Hepatocyte (in vitro differentiated cells): Measurements from ENCODE around the gene DCAF7. TPM values are rescaled to one million over a fixed set of nuclear protein-coding genes. Genes with fewer than 3 reads are reported as not detected.

Experiments
- DNase-seq: peaks from one replicate; pipeline ENCODE4 v3.0.0-alpha.2; 2016; ENCODE audit warnings: low spot score
- H2AFZ ChIP-seq: fragments of 200-600 bp; sonication (generic); 2 replicates; pipeline ENCODE4 v1.6.0; 2016; ENCODE audit warnings: antibody characterized with exemption, mild to moderate bottlenecking
- H3K27ac ChIP-seq: fragments of 200-600 bp; sonication (generic); 2 replicates; pipeline ENCODE4 v1.5.1; 2016; ENCODE audit warnings: mild to moderate bottlenecking
- H3K27me3 ChIP-seq: fragments of 200-600 bp; sonication (generic); 2 replicates; pipeline ENCODE4 v1.6.1; 2016
- H3K36me3 ChIP-seq: fragments of 200-600 bp; sonication (generic); replicated peaks from 2 replicates; pipeline ENCODE4 v1.5.1; 2016; ENCODE audit warnings: low read depth; ENCODE audit not compliant: insufficient read depth
- H3K4me1 ChIP-seq: fragments of 200-600 bp; sonication (generic); 2 replicates; pipeline ENCODE4 v1.5.1; 2016; ENCODE audit warnings: mild to moderate bottlenecking, moderate library complexity; ENCODE audit not compliant: insufficient read depth
- H3K4me2 ChIP-seq: fragments of 200-600 bp; sonication (generic); 2 replicates; pipeline ENCODE4 v1.6.0; 2016
- H3K4me3 ChIP-seq: fragments of 200-600 bp; sonication (generic); 2 replicates; pipeline ENCODE4 v1.5.1; 2016; ENCODE audit warnings: mild to moderate bottlenecking
- H3K79me2 ChIP-seq: fragments of 200-600 bp; sonication (generic); 2 replicates; pipeline ENCODE4 v1.6.0; 2017; ENCODE audit warnings: mild to moderate bottlenecking
- H3K9me2 ChIP-seq: fragments of 200-600 bp; sonication (generic); replicated peaks from 2 replicates; pipeline ENCODE4 v1.6.0; 2017; ENCODE audit warnings: mild to moderate bottlenecking; ENCODE audit not compliant: insufficient read depth
- H3K9me3 ChIP-seq: fragments of 200-600 bp; sonication (generic); 2 replicates; pipeline ENCODE4 v1.5.1; 2016; ENCODE audit warnings: low read depth, mild to moderate bottlenecking
- H4K20me1 ChIP-seq: fragments of 200-600 bp; sonication (generic); 2 replicates; pipeline ENCODE4 v1.6.0; 2016; ENCODE audit warnings: mild to moderate bottlenecking; ENCODE audit not compliant: insufficient read depth, poor library complexity, severe bottlenecking
- CTCF ChIP-seq: fragments of 200-600 bp; sonication (generic); IDR thresholded peaks from 2 replicates; pipeline ENCODE4 v1.5.1; 2016; ENCODE audit warnings: antibody characterized with exemption, mild to moderate bottlenecking; ENCODE audit not compliant: poor library complexity
- EZH2 ChIP-seq: fragments of 200-600 bp; sonication (generic); IDR thresholded peaks from 2 replicates; pipeline ENCODE4 v1.6.1; 2016; ENCODE audit warnings: antibody characterized with exemption, mild to moderate bottlenecking, borderline replicate concordance
- EZH2phosphoT487 ChIP-seq: fragments of 200-600 bp; sonication (generic); IDR thresholded peaks from one replicate; pipeline ENCODE4 v1.6.1; 2018; ENCODE audit warnings: antibody characterized with exemption, mild to moderate bottlenecking, low read depth, moderate library complexity; ENCODE audit not compliant: unreplicated experiment, severe bottlenecking
- WGBS: methylation state at CpG from one replicate; pipeline ENCODE4 v1.1.6; 2016; ENCODE audit warnings: low lambda C conversion rate; ENCODE audit errors: missing lambda C conversion rate; 5-methylcytosine and 5-hydroxymethylcytosine counted together
- polyA plus RNA-seq: library from polyadenylated mRNA; unstranded; fragments of >200 nt; fragmentation: Nextera tagmentation; extraction: Ambion mirVana; gene quantifications from 2 replicates; pipeline ENCODE4 v1.2.1, GENCODE V29; 2016
- total RNA-seq: library from RNA; depleted of rRNA; stranded (reverse); fragments of >200 nt; gene quantifications from 2 replicates; pipeline ENCODE4 v1.2.3, GENCODE V29; 2014

DCAF7 gene
- total RNA-seq, result 47.6 and 53.0 TPM in 2 replicates
- polyA plus RNA-seq, result 56.5 and 57.2 TPM in 2 replicates

DNA sequence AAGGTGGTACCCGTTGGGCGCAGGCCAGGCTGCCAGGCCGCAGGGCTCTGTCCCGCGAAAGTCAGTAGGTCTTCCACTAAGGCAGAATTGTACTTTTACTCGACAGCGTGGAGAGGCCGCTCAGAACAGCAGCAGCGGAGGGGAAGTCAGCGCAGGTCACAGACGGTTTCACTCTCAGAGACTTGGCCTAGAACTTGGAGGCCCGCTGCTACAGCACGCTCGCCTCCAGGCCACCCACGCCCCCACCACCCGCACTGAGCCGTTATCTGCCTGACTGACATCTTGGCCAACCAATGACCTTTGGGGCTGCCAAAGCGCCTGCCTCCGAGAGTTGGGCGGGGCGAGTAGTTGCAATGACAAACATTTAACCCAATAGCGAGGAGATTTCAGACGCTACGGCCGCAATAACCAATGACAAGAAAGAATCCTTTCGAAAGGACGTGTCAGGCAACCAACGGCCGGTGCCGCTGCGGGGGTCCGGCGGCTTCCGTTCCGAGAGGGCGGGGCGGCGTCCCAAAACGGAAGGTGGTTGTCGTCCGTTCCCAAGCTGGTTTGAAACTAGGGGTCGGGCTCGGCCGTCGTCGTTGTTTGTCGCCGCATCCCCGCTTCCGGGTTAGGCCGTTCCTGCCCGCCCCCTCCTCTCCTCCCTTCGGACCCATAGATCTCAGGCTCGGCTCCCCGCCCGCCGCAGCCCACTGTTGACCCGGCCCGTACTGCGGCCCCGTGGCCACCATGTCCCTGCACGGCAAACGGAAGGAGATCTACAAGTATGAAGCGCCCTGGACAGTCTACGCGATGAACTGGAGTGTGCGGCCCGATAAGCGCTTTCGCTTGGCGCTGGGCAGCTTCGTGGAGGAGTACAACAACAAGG is at the start of gene DCAF7:
Gene DCAF7 (plus strand): TSS at position 532 of the 871 bp plus-strand sequence. CDS start 201 bp downstream, at position 733.
- no peak for TF ChIP-seq EZH2phosphoT487
- TF ChIP-seq EZH2, result no peak
- TF ChIP-seq CTCF, result no peak
- peak within 1 kb of the TSS; percentile 93 for H3K27ac ChIP-seq
- peak; percentile 98 for DNase-seq
- peak within 1 kb of the TSS; percentile 69 for H2AFZ ChIP-seq
- WGBS, result 2% methylated on average over 64 of the region's 72 CpGs
- no peaks in the 10 kb centered on the region for H3K9me3 ChIP-seq
- H3K36me3 ChIP-seq, result no peaks in the 10 kb centered on the region
- peaks cover 39% of the 10 kb centered on the region for H4K20me1 ChIP-seq
- H3K4me1 ChIP-seq, result peaks cover 18% of the 10 kb centered on the region
- peak within 1 kb of the TSS; percentile 100 for H3K4me3 ChIP-seq
- H3K9me2 ChIP-seq, result no peaks in the 10 kb centered on the region
- peak within 1 kb of the TSS; percentile 88 for H3K4me2 ChIP-seq
- peaks cover 54% of the 10 kb centered on the region for H3K79me2 ChIP-seq
- H3K27me3 ChIP-seq, result no peaks in the 10 kb centered on the region

DNA sequence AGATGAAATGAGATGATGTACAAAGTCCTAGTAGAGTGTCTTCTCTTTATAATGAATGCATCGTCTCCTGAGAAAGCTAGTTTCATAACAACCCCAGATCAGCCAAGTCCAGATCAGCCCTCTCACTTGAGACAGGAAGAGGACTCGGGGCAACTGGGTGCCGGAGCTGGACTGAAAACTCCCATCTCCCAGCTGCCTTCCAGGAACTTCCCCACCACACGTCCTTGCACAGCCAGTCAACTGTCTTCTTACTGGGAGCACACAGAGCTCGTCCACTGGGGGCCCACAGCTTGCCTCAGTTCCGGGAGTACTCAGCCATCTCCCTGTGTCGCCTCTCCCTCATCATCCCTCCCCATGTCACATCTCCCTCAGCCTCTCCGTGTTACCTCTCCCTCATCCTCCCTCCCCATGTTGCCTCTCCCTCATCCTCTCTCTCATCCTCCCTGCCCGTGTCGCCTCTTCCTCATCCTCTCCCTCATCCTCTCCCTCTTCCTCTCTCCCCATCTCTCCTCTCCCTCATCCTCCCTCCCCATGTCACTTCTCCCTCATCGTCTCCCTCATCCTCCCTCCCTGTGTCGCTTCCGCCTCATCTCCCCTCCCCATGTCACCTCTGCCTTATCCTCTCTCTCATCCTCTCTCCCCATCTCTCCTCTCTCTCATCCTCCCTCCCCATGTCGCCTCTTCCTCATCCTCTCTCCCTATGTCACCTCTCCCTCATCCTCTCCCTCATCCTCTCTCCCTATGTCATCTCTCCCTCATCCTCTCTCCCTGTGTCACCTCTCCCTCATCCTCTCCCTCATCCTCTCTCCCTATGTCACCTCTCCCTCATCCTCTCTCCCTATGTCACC is 49.5 kb upstream of the DCAF7 start:
- Histone ChIP-seq H3K27me3 (no peaks in the 10 kb centered on the region), H3K4me3 (no peak overlapping the region), H3K4me2 (no peak overlapping the region), H3K27ac (no peak overlapping the region), H3K9me3 (no peaks in the 10 kb centered on the region), H3K36me3 (no peaks in the 10 kb centered on the region), H2AFZ (no peak overlapping the region), H3K4me1 (no peaks in the 10 kb centered on the region), H3K79me2 (no peaks in the 10 kb centered on the region), H4K20me1 (no peaks in the 10 kb centered on the region), H3K9me2 (no peaks in the 10 kb centered on the region)
- TF ChIP-seq EZH2 (no peak), EZH2phosphoT487 (no peak), CTCF (no peak)
- WGBS, result 75% methylated on average over 8 of the region's 14 CpGs
- DNase-seq, result no peak

DNA sequence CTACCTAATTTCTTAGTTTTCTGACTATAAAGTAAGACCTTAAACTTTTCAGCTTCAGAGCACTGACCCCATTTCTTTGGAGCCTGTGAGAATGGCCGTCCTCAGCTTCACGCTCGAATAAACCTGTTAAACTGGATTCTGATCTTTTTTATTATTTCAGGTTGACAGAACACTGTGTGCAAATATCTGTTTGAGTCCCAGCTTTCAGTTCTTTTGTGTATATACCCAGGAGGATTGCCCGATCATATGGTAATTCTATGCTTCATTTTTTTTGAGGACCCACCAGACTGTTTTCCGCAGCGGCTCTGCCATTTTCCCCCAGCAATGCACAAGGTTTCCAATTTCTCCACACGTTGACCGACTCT is 47.0 kb upstream of the DCAF7 start:
- Histone ChIP-seq H3K4me2 (peak overlapping the region; percentile 23), H3K4me1 (no peaks in the 10 kb centered on the region), H3K27ac (peak overlapping the region; percentile 34), H2AFZ (no peak overlapping the region), H4K20me1 (no peaks in the 10 kb centered on the region), H3K4me3 (no peak overlapping the region), H3K9me3 (no peaks in the 10 kb centered on the region), H3K36me3 (no peaks in the 10 kb centered on the region), H3K79me2 (no peaks in the 10 kb centered on the region), H3K9me2 (no peaks in the 10 kb centered on the region), H3K27me3 (no peaks in the 10 kb centered on the region)
- WGBS, result 66% methylated on average over 8 of the region's 8 CpGs
- DNase-seq, result no peak
- no peak for TF ChIP-seq EZH2
- TF ChIP-seq EZH2phosphoT487, result no peak
